Activated naive CD4-positive, alpha-beta T cell treated with anti-CD3 and anti-CD28 coated beads, Interleukin-2, amount 50 U/mL, for 72 hours (primary cell): ENCODE measurements around the gene RPL11. TPM values are rescaled to one million over a fixed set of nuclear protein-coding genes. Genes with fewer than 3 reads are reported as not detected.

ENCODE experiments used
- ATAC-seq, 2 donors: fragments of 150-1000 bp; cut with Tn5 transposase; 2 replicates each; pipeline ENCODE4 v1.10.0; 2021; ENCODE audit warnings: mild to moderate bottlenecking in 2 of 2, moderate library complexity in 2 of 2
- DNase-seq, 2 donors: peaks; one replicate each; pipeline ENCODE4 v3.0.0; 2021 to 2022; ENCODE audit warnings: low spot score in 2 of 2
- H3K27ac Mint-ChIP-seq, 2 donors: one replicate each; pipeline ENCODE4 v1.8.0; 2022; ENCODE audit warnings: mild to moderate bottlenecking in 2 of 2, mixed read lengths in 2 of 2
- H3K36me3 Mint-ChIP-seq, 2 donors: one replicate each; pipeline ENCODE4 v1.8.0; 2022; ENCODE audit warnings: mixed read lengths in 2 of 2
- H3K9me3 Mint-ChIP-seq, 2 donors: one replicate each; pipeline ENCODE4 v1.8.0; 2022; ENCODE audit warnings: mixed read lengths in 2 of 2
- total RNA-seq, 2 donors: library from RNA; stranded (reverse); gene quantifications; one replicate each; pipeline ENCODE4 v1.2.3, GENCODE V29; 2022

RPL11 gene
- total RNA-seq, 2 donors from 2014 or later: 1,409 to 1,417 TPM

GRCh38 chr1:23745515-23745914 is 53.9 kb downstream of the RPL11 start:
- H3K9me3 Mint-ChIP-seq: no peaks in the 10 kb centered on the region
- no peak for DNase-seq
- no peak overlapping the region for H3K27ac Mint-ChIP-seq
- H3K36me3 Mint-ChIP-seq: peaks cover 15 to 17% of the 10 kb centered on the region in 2 donors
- ATAC-seq: no peak

Other genes with a start within 250 kb of the RPL11 start
- under 1 TPM; 0.95 to 0.98 TPM for gene ASAP3, start 207.6 kb upstream of the RPL11 start, total RNA-seq
- 10 to 100 TPM; 19.3 to 23.2 TPM for gene E2F2, start 160.6 kb upstream of the RPL11 start, total RNA-seq
- gene ID3, start 132.3 kb upstream of the RPL11 start, total RNA-seq: 100 to 1,000 TPM in 1 of 2 donors, 10 to 100 TPM in 1; 31.5 to 290 TPM
- gene ELOA, start 51.7 kb downstream of the RPL11 start, total RNA-seq: 10 to 100 TPM; 30.9 to 33.4 TPM
- 10 to 100 TPM; 68.6 to 94.7 TPM for gene PITHD1, start 86.6 kb downstream of the RPL11 start, total RNA-seq
- 10 to 100 TPM; 73.6 to 78.1 TPM for gene LYPLA2, start 99.3 kb downstream of the RPL11 start, total RNA-seq
- gene GALE, start 108.9 kb downstream of the RPL11 start, total RNA-seq: 10 to 100 TPM; 43.6 to 53.2 TPM
- 10 to 100 TPM; 29.0 to 45.3 TPM for gene HMGCL, start 133.6 kb downstream of the RPL11 start, total RNA-seq
- 1 to 10 TPM; 4.3 to 6.4 TPM for gene FUCA1, start 176.5 kb downstream of the RPL11 start, total RNA-seq
- gene CNR2, start 221.6 kb downstream of the RPL11 start, total RNA-seq: under 1 TPM in 1 of 2 donors, not detected in 1; 0.05 TPM